Smooth muscle cell (in vitro differentiated cells): ENCODE data around the gene MED16. TPM values are rescaled to one million over a fixed set of nuclear protein-coding genes. Genes with fewer than 3 reads are reported as not detected.
"Not testable (repeated sequence)": the region's sequence is repeated elsewhere in the genome, so short reads cannot be mapped to it uniquely, and the experiment has no call there.

Experiments
- DNase-seq: peaks from one replicate; lab custom pipeline; 2025; ENCODE audit not compliant: unreplicated experiment; lab: John Stamatoyannopoulos, UW
- H2AFZ ChIP-seq: fragments of 200-600 bp; sonication (generic); 2 replicates; pipeline ENCODE4 v1.6.0; 2016; ENCODE audit warnings: antibody characterized with exemption, low read depth, mild to moderate bottlenecking
- H3F3A ChIP-seq: fragments of 200-600 bp; sonication (generic); 2 replicates; pipeline ENCODE4 v1.6.0; 2017; ENCODE audit warnings: antibody characterized with exemption, low read depth
- H3K27ac ChIP-seq: fragments of 200-600 bp; sonication (generic); 2 replicates; pipeline ENCODE4 v1.5.1; 2016; ENCODE audit warnings: low read depth, mild to moderate bottlenecking
- H3K27me3 ChIP-seq: fragments of 200-600 bp; sonication (generic); 2 replicates; pipeline ENCODE4 v1.6.1; 2016; ENCODE audit warnings: low read depth, mild to moderate bottlenecking
- H3K36me3 ChIP-seq: fragments of 200-600 bp; sonication (generic); 2 replicates; pipeline ENCODE4 v1.5.1; 2016; ENCODE audit warnings: low read depth
- H3K4me1 ChIP-seq: fragments of 200-600 bp; sonication (generic); 2 replicates; pipeline ENCODE4 v1.5.1; 2016; ENCODE audit warnings: low read depth
- H3K4me2 ChIP-seq: fragments of 200-600 bp; sonication (generic); 2 replicates; pipeline ENCODE4 v1.6.0; 2016; ENCODE audit warnings: mild to moderate bottlenecking
- H3K4me3 ChIP-seq: fragments of 200-600 bp; sonication (generic); 2 replicates; pipeline ENCODE4 v1.5.1; 2016; ENCODE audit warnings: mild to moderate bottlenecking
- H3K79me2 ChIP-seq: fragments of 200-600 bp; sonication (generic); 2 replicates; pipeline ENCODE4 v1.6.0; 2016; ENCODE audit warnings: low read depth, mild to moderate bottlenecking
- H3K9ac ChIP-seq: fragments of 200-600 bp; sonication (generic); 2 replicates; pipeline ENCODE4 v1.6.0; 2016; ENCODE audit warnings: low read depth
- H3K9me3 ChIP-seq: fragments of 200-600 bp; sonication (generic); replicated peaks from 2 replicates; pipeline ENCODE4 v1.5.1; 2016; ENCODE audit warnings: low read depth
- H4K20me1 ChIP-seq: fragments of 200-600 bp; sonication (generic); 2 replicates; pipeline ENCODE4 v1.6.0; 2016; ENCODE audit warnings: low read depth
- WGBS: methylation state at CpG from one replicate; pipeline ENCODE4 v1.1.7; 2016; ENCODE audit warnings: low lambda C conversion rate; 5-methylcytosine and 5-hydroxymethylcytosine counted together
- polyA plus RNA-seq: library from polyadenylated mRNA; unstranded; fragments of >200 nt; fragmentation: Nextera tagmentation; extraction: Ambion mirVana; gene quantifications from 2 replicates; pipeline ENCODE4 v1.2.1, GENCODE V29; 2016
- total RNA-seq: library from RNA; depleted of rRNA; stranded (reverse); fragments of >200 nt; gene quantifications from 2 replicates; pipeline ENCODE4 v1.2.3, GENCODE V29; 2014
- TF ChIP-seq, protein P1 (sequence below): fragments of 200-600 bp; sonication (generic); IDR thresholded peaks from 2 replicates; pipeline ENCODE4 v1.5.1; 2017; ENCODE audit warnings: borderline replicate concordance, mild to moderate bottlenecking, antibody characterized with exemption; ENCODE audit not compliant: insufficient read depth, poor library complexity, severe bottlenecking

Gene MED16
- total and polyA plus RNA-seq, 2 experiments from 2014 or later: 25.2 to 87.1 TPM

DNA sequence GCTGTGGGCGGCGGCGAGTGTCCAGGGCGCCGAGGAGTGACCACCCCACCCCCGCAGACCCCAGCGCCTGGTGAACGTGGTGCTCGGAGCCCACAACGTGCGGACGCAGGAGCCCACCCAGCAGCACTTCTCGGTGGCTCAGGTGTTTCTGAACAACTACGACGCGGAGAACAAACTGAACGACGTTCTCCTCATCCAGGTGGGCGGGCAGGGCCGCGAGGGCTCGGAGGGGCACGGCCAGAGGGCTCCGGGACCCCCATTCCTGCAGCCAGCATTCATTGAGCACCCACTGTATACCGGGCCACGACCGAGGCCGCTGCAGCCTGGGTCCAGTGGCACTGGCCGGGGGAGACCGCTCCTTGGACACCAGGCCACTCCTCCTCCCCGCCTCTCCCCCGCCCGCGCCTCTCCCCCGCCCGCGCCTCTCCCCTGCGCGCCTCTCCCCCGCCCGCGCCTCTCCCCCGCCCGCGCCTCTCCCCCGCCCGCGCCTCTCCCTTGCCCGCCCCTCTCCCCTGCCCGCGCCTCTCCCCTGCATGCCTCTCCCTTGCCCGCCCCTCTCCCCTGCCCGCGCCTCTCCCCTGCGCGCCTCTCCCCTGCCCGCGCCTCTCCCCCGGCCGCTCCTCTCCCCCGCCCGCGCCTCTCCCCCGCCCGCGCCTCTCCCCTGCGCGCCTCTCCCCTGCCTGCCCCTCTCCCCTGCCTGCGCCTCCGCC, 49.0 kb downstream of the MED16 start:
- Histone ChIP-seq H3K4me1 (no peaks in the 10 kb centered on the region), H3K4me3 (no peak overlapping the region), H3K79me2 (no peaks in the 10 kb centered on the region), H3K9me3 (no peaks in the 10 kb centered on the region), H4K20me1 (no peaks in the 10 kb centered on the region), H3F3A (no peaks in the 10 kb centered on the region), H3K9ac (no peak overlapping the region), H3K36me3 (no peaks in the 10 kb centered on the region), H2AFZ (no peak overlapping the region), H3K4me2 (peak overlapping the region; percentile 54), H3K27me3 (peaks cover 25% of the 10 kb centered on the region), H3K27ac (no peak overlapping the region)
- 44% methylated on average over 17 of the region's 70 CpGs for WGBS
- TF ChIP-seq, protein P1, sequence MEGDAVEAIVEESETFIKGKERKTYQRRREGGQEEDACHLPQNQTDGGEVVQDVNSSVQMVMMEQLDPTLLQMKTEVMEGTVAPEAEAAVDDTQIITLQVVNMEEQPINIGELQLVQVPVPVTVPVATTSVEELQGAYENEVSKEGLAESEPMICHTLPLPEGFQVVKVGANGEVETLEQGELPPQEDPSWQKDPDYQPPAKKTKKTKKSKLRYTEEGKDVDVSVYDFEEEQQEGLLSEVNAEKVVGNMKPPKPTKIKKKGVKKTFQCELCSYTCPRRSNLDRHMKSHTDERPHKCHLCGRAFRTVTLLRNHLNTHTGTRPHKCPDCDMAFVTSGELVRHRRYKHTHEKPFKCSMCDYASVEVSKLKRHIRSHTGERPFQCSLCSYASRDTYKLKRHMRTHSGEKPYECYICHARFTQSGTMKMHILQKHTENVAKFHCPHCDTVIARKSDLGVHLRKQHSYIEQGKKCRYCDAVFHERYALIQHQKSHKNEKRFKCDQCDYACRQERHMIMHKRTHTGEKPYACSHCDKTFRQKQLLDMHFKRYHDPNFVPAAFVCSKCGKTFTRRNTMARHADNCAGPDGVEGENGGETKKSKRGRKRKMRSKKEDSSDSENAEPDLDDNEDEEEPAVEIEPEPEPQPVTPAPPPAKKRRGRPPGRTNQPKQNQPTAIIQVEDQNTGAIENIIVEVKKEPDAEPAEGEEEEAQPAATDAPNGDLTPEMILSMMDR: no peak
- no peak for DNase-seq

DNA sequence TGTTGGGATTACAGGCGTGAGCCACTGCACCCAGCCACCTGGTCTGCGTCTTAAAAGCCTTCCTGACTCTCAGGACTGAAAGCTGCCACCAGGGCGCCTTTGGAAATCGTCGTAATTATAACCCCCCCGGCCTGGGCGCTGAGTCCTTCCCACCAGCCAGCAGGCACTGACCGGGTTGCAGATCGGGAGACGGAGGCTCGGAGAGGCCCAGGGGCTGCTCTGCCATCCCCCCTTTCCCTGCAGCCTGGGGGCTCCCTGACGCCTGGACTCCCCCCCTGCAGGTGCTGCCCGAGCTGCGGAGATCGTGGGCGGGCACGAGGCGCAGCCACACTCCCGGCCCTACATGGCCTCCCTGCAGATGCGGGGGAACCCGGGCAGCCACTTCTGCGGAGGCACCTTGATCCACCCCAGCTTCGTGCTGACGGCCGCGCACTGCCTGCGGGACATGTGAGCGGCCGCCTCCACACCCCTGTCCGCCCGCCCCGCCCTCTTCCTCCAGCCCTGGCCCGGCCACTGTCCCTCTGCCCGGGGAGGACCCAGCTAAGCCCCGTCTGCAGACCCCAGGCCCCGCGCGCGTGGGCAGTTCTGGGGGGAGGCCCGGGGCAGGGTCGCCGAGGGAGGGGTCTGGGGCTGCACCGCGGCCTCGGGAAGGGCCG, 49.7 kb downstream of the MED16 start:
- no peaks in the 10 kb centered on the region for H3F3A ChIP-seq
- H3K9me3 ChIP-seq: no peaks in the 10 kb centered on the region
- H3K27me3 ChIP-seq: peaks cover 25% of the 10 kb centered on the region
- no peak overlapping the region for H3K9ac ChIP-seq
- 19% methylated on average over 21 of the region's 46 CpGs for WGBS
- no peaks in the 10 kb centered on the region for H3K4me1 ChIP-seq
- H2AFZ ChIP-seq: no peak overlapping the region
- peak overlapping the region; percentile 54 for H3K4me2 ChIP-seq
- no peak for DNase-seq
- H3K79me2 ChIP-seq: no peaks in the 10 kb centered on the region
- H3K36me3 ChIP-seq: no peaks in the 10 kb centered on the region
- H4K20me1 ChIP-seq: no peaks in the 10 kb centered on the region
- no peak overlapping the region for H3K4me3 ChIP-seq
- TF ChIP-seq, protein P1: no peak
- no peak overlapping the region for H3K27ac ChIP-seq

DNA sequence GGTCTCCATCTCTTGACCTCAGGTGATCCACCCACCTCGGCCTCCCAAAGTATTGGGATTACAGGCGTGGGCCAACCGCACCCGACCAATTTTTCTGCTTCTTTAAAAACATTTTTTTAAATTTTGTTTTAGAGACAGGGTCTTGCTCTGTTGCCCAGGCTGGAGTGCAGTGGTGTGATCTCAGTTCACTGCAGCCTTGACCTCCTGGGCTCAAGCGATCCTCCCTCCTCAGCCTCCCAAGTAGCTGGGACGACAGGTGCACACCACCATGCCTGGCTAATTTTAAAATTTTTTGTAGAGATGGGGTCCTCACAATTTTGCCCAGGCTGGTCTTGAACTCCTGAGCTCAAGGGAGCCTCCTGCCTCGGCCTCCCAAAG, 50.2 kb downstream of the MED16 start:
- not testable (repeated sequence) for H3K9ac ChIP-seq

DNA sequence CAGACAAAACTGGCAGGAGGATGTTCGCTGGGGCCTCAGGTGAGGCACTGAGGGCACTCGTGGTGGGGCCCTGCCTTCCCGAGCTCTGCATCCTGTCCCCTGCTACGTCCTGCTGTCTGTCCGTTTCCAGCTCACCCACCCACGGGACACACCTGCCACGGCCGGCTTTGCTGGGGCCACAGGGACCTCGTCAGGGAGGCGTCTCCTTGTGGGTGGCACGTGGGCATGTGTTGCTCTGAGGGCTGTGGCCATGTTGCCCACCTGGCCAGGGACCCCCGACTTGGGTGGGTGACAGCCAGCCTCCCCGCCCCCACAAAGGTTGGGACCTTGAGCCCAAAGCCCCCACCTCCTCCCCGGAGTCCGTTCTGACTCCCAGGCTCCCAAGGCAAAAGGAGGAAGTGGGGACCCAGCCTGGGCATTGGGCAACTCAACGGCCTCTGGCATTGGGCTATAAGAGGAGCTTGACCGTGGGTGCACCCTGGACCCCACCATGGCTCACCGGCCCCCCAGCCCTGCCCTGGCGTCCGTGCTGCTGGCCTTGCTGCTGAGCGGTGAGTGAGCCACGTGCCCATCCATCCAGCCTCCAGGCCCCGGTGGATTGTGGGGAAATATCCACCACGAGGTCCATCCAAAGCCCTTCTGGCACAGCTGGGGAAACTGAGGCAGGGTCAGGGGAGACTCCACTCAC, 52.3 kb downstream of the MED16 start, which contains the start of gene PRTN3:
TSS of gene PRTN3 (plus strand) at position 481 of the 688 bp plus-strand sequence. CDS start at position 491, 10 bp downstream.
- DNase-seq: no peak
- 86% methylated on average over 24 of the region's 24 CpGs for WGBS
- Histone ChIP-seq H3K27me3 (peaks cover 25% of the 10 kb centered on the region), H2AFZ (no peak within 1 kb of the TSS), H4K20me1 (no peaks in the 10 kb centered on the region), H3K4me3 (no peak within 1 kb of the TSS), H3F3A (no peaks in the 10 kb centered on the region), H3K36me3 (no peaks in the 10 kb centered on the region), H3K4me2 (no peak within 1 kb of the TSS), H3K9me3 (no peaks in the 10 kb centered on the region), H3K79me2 (no peaks in the 10 kb centered on the region), H3K27ac (no peak within 1 kb of the TSS), H3K9ac (no peak within 1 kb of the TSS), H3K4me1 (no peaks in the 10 kb centered on the region)
- TF ChIP-seq, protein P1: no peak

More for the DNA sequence above, 50.2 kb downstream of the MED16 start:
- H3K79me2 ChIP-seq, H3K4me1 ChIP-seq, H4K20me1 ChIP-seq, H3K9me3 ChIP-seq, DNase-seq, H3K4me3 ChIP-seq, H3K4me2 ChIP-seq, H3K36me3 ChIP-seq, H2AFZ ChIP-seq, H3K27ac ChIP-seq, H3F3A ChIP-seq: not testable (repeated sequence)
- H3K27me3 ChIP-seq: peaks cover 25% of the 10 kb centered on the region
- WGBS: 94% methylated on average over 7 of the region's 7 CpGs
